ENCODE results near the gene PIK3CG.
"Not testable (repeated sequence)": the region's sequence is repeated elsewhere in the genome, so short reads cannot be mapped to it uniquely, and the experiment has no call there.

DNA sequence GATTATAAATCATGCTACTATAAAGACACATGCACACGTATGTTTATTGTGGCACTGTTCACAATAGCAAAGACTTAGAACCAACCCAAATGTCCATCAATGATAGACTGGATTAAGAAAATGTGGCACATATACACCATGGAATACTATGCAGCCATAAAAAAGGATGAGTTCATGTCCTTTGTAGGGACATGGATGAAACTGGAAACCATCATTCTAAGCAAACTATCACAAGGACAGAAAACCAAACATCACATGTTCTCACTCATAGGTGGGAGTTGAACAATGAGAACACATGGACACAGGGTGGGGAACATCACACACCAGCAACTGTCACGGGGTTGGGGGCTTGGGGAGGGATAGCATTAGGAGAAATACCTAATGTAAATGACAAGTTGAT is 59.4 kb downstream of the PIK3CG start:
- not testable (repeated sequence) for TF ChIP-seq CTCF, POLR2A, EP300 (IDR thresholded peaks at IDR 0.05)
